Stimulated activated CD4-positive, alpha-beta T cell treated with anti-CD3 and anti-CD28 coated beads, Interleukin-15, amount 100 ng/mL, for 24 hours (primary cell): ENCODE measurements around the gene RPH3AL.
"Not testable (repeated sequence)": the region's sequence is repeated elsewhere in the genome, so short reads cannot be mapped to it uniquely, and the experiment has no call there.

Source experiments
- DNase-seq: peaks from one replicate; pipeline ENCODE4 v3.0.0-alpha.2; 2020

RPH3AL gene

GRCh38 chr17:279331-279730 lies 73.3 kb downstream of the RPH3AL start:
- DNase-seq, result no peak

GRCh38 chr17:278676-279059 lies 73.9 kb downstream of the RPH3AL start:
- DNase-seq, result no peak

GRCh38 chr17:278055-278675 lies 74.4 kb downstream of the RPH3AL start:
- DNase-seq, result no peak

- DNase-seq, result no peak
These were observed 77.7 kb downstream of the RPH3AL start for GRCh38 chr17:274902-275301.

GRCh38 chr17:273981-274832 lies 78.4 kb downstream of the RPH3AL start:
- no peak for DNase-seq

- DNase-seq, result not testable (repeated sequence)
These were observed 79.8 kb downstream of the RPH3AL start for GRCh38 chr17:272856-273255.

GRCh38 chr17:271928-272623 lies 80.5 kb downstream of the RPH3AL start:
- not testable (repeated sequence) for DNase-seq

GRCh38 chr17:269616-270514 lies 82.7 kb downstream of the RPH3AL start:
- no peak for DNase-seq

- DNase-seq, result no peak
These were observed 85.6 kb downstream of the RPH3AL start for GRCh38 chr17:266701-267667.

- no peak for DNase-seq
These were observed 86.4 kb downstream of the RPH3AL start for GRCh38 chr17:266219-266618.

- DNase-seq, result no peak
These were observed 86.9 kb downstream of the RPH3AL start for GRCh38 chr17:265718-266117.

- no peak for DNase-seq
These were observed 88.8 kb downstream of the RPH3AL start for GRCh38 chr17:263773-264172.

GRCh38 chr17:263271-263670 lies 89.3 kb downstream of the RPH3AL start:
- DNase-seq, result no peak

- DNase-seq, result no peak
These were observed 91.0 kb downstream of the RPH3AL start for GRCh38 chr17:261635-262034.

- no peak for DNase-seq
These were observed 91.7 kb downstream of the RPH3AL start for GRCh38 chr17:260944-261343.

- no peak for DNase-seq
These were observed 92.4 kb downstream of the RPH3AL start for GRCh38 chr17:260031-260791.

GRCh38 chr17:259341-259976 lies 93.1 kb downstream of the RPH3AL start:
- DNase-seq, result no peak

- no peak for DNase-seq
These were observed 93.7 kb downstream of the RPH3AL start for GRCh38 chr17:258906-259305.

GRCh38 chr17:258045-258734 lies 94.4 kb downstream of the RPH3AL start:
- DNase-seq, result no peak
